ENCODE measurements around the gene PCSK4.

- TF ChIP-seq CTCF (conservative IDR thresholded peaks at IDR 0.05) (no peak), EZH2 (IDR thresholded peaks at IDR 0.05; ENCODE audit: low read depth) (no peak)
Measured at GRCh38 chr19:1510807-1511206, 20.7 kb upstream of the PCSK4 start.
